HL-60 (cell line): ENCODE measurements around the gene INPP5K.

Experiments
- DNase-seq, 2 experiments: peaks; one replicate each; pipeline ENCODE4 v3.0.0-alpha.2; 2010 to 2020; ENCODE audit warnings: low read depth in 1 of 2, low spot score in 1 of 2
- H3K27ac ChIP-seq: fragments of 250-450 bp; sonication (Bioruptor Pico); replicated peaks from 2 replicates; pipeline ENCODE4 v1.5.1; 2020; ENCODE audit warnings: mild to moderate bottlenecking, moderate library complexity
- H3K27me3 ChIP-seq: fragments of 250-450 bp; sonication (Bioruptor Pico); 2 replicates; pipeline ENCODE4 v1.5.1; 2021; ENCODE audit warnings: mild to moderate bottlenecking, moderate library complexity; ENCODE audit not compliant: insufficient read depth, poor library complexity, severe bottlenecking
- H3K4me3 ChIP-seq: replicated peaks from 2 replicates; pipeline ENCODE4 v1.5.1; 2011; ENCODE audit warnings: mild to moderate bottlenecking, control low read depth, low read length; ENCODE audit not compliant: insufficient read depth
- GABPA ChIP-seq: IDR thresholded peaks from 2 replicates; pipeline ENCODE4 v1.6.1; 2012; ENCODE audit warnings: low read depth
- POLR2AphosphoS5 ChIP-seq: IDR thresholded peaks from 2 replicates; pipeline ENCODE4 v1.6.1; 2012; ENCODE audit warnings: low read depth
- SPI1 ChIP-seq: IDR thresholded peaks from 2 replicates; pipeline ENCODE4 v1.6.1; 2012; ENCODE audit warnings: low read depth, mild to moderate bottlenecking, borderline replicate concordance
- TF ChIP-seq, protein P1 (sequence below): IDR thresholded peaks from one replicate; pipeline ENCODE4 v1.5.1; 2011; ENCODE audit warnings: low read length, control low read depth, inconsistent platforms; ENCODE audit not compliant: insufficient read depth
- TF ChIP-seq, protein P2 (sequence below): IDR thresholded peaks from 2 replicates; pipeline ENCODE4 v1.6.1; 2012; ENCODE audit warnings: low read depth; ENCODE audit not compliant: insufficient replicate concordance

Gene INPP5K

DNA sequence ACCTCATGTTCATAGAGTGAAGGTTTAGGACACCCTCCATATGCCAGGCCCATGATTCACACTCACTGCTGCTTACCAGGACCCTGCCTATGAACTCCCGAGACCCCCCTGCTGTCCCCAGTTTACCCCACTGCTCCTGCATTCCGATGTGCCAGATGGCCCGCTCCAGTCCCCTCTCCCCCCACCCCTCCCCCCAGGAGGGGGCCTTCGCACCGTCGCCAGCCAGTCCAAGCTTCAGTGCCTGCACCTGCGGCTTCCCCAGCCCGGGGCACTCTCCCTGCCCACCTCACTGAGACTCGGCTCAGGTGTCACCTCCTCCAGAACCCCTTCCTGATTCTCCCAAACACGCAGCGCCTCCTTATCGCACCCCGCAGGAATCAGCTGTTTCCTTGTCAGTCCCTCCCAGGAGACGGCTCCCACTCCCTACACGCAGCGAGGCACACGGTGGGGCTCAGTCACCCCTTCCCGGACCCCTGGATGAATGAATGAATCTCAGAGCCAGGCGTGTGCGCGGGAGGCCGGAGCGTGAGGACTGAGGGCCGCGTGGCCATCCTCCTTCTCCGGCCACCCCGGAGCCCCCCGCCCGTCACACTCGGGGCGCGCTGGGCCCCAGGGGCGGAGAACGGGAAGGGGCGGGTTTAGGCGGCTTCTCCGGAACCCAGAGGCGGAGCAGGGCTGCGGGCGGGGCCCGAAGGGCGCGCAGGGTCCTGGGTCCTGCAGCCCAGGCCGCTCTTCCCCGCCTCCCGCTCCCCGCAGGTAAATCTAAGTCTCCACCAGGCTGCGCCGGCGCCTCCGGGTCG is 25.6 kb downstream of the INPP5K start:
- H3K4me3 ChIP-seq: peak overlapping the region; percentile 52
- TF ChIP-seq, protein P1, sequence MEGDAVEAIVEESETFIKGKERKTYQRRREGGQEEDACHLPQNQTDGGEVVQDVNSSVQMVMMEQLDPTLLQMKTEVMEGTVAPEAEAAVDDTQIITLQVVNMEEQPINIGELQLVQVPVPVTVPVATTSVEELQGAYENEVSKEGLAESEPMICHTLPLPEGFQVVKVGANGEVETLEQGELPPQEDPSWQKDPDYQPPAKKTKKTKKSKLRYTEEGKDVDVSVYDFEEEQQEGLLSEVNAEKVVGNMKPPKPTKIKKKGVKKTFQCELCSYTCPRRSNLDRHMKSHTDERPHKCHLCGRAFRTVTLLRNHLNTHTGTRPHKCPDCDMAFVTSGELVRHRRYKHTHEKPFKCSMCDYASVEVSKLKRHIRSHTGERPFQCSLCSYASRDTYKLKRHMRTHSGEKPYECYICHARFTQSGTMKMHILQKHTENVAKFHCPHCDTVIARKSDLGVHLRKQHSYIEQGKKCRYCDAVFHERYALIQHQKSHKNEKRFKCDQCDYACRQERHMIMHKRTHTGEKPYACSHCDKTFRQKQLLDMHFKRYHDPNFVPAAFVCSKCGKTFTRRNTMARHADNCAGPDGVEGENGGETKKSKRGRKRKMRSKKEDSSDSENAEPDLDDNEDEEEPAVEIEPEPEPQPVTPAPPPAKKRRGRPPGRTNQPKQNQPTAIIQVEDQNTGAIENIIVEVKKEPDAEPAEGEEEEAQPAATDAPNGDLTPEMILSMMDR: no peak
- TF ChIP-seq, protein P2, sequence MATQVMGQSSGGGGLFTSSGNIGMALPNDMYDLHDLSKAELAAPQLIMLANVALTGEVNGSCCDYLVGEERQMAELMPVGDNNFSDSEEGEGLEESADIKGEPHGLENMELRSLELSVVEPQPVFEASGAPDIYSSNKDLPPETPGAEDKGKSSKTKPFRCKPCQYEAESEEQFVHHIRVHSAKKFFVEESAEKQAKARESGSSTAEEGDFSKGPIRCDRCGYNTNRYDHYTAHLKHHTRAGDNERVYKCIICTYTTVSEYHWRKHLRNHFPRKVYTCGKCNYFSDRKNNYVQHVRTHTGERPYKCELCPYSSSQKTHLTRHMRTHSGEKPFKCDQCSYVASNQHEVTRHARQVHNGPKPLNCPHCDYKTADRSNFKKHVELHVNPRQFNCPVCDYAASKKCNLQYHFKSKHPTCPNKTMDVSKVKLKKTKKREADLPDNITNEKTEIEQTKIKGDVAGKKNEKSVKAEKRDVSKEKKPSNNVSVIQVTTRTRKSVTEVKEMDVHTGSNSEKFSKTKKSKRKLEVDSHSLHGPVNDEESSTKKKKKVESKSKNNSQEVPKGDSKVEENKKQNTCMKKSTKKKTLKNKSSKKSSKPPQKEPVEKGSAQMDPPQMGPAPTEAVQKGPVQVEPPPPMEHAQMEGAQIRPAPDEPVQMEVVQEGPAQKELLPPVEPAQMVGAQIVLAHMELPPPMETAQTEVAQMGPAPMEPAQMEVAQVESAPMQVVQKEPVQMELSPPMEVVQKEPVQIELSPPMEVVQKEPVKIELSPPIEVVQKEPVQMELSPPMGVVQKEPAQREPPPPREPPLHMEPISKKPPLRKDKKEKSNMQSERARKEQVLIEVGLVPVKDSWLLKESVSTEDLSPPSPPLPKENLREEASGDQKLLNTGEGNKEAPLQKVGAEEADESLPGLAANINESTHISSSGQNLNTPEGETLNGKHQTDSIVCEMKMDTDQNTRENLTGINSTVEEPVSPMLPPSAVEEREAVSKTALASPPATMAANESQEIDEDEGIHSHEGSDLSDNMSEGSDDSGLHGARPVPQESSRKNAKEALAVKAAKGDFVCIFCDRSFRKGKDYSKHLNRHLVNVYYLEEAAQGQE: no peak
- TF ChIP-seq SPI1: no peak
- peaks cover 10% of the 10 kb centered on the region for H3K27me3 ChIP-seq
- DNase-seq: no peak
- H3K27ac ChIP-seq: no peak overlapping the region

DNA sequence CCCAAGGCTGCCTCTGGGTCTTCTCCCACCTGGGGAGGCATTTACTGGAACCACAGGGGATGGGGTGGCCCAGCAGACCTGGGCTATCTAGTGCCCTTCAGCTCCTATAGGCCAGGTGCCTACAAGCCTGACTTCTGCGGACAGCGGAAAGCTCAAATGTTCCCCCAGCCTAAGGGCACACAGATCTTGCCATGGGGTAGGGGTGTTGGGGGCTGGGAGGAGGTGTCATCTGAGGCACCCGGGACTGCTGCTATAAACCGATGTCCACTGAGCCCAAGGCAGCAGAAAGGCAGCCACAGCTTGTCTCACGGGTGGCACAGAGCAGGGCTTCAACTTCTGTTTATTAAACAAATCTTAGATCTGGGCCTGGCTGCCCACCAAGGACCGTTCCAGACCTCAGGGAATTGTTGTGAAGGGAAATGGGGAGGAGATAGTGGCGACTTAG is 27.6 kb downstream of the INPP5K start:
- peaks cover 10% of the 10 kb centered on the region for H3K27me3 ChIP-seq
- TF ChIP-seq GABPA: no peak
- no peak for TF ChIP-seq POLR2AphosphoS5
- TF ChIP-seq, protein P2: no peak
- TF ChIP-seq, protein P1: no peak
- no peak for TF ChIP-seq SPI1
- H3K27ac ChIP-seq: no peak overlapping the region
- H3K4me3 ChIP-seq: no peak overlapping the region
- DNase-seq: no peak

DNA sequence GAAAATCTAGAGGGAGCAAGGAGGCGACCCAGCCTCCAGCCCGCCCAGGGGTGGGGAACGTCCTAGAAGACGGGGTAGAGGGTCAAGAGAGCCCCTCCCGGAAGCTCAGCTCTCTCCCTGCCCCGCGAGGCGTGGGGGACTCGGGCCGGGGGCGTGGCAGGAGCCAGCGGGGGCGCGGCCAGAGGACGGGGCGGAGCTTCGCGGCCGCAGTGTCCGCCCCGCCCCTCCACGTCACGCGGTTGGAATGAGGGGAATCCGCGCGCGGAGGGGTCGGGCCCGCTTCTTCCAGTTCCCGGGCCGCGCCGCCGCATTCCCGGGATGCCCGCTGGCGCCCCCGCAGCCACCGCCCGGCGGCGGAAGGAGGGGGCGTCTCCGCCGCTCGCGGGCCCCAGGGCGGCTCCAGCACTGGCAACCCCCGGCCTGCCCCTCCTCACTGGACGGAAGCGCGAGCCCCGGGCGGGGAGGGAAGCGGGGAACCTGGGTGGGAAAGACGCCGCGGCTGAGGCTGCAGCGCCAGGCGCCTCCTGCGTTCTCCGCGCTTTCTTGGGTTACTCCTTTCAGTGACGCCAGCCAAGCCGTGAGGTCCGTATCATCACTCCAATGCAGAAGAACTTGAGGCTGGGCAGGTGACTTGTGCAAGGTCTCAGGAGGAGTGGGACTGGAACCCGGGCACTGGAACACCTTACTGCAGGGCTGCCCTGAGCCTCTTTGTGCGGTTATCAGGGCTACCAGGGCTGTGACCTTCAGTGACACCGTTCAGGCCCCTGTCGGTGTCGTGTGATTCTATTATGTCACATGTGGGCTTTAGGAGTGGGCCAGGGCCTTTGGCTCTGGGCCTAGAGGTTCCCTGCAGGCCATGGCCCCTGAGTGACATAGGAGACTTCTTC is 28.2 kb downstream of the INPP5K start:
- no peak for TF ChIP-seq SPI1
- TF ChIP-seq, protein P2: no peak
- no peak for TF ChIP-seq GABPA
- TF ChIP-seq, protein P1: no peak
- TF ChIP-seq POLR2AphosphoS5: no peak
- DNase-seq: no peak
- H3K4me3 ChIP-seq: peak overlapping the region; percentile 12
- H3K27ac ChIP-seq: no peak overlapping the region
- H3K27me3 ChIP-seq: peaks cover 10% of the 10 kb centered on the region
